GM12891 (cell line): ENCODE results near the gene CERS6.
A peak's percentile ranks its signal among the peaks of the same experiment; 100 is the strongest.

Source experiments
- DNase-seq: peaks from one replicate; pipeline ENCODE4 v3.0.0; 2011; ENCODE audit warnings: low spot score; ENCODE audit not compliant: insufficient read length
- FAIRE-seq: peaks from 2 replicates; lab custom pipeline; 2011; peaks lifted over from hg19 to GRCh38; lab: Jason Lieb, UNC
- PAX5 ChIP-seq: IDR thresholded peaks from 2 replicates; pipeline ENCODE4 v1.6.1; 2011; ENCODE audit warnings: low read length, moderate library complexity, mild to moderate bottlenecking; ENCODE audit not compliant: insufficient read depth, severe bottlenecking
- POLR2A ChIP-seq: IDR thresholded peaks from 2 replicates; pipeline ENCODE4 v1.6.1; 2011; ENCODE audit warnings: low read depth, low read length, control low read depth
- POLR2AphosphoS5 ChIP-seq: IDR thresholded peaks from 2 replicates; pipeline ENCODE4 v1.6.1; 2011; ENCODE audit warnings: low read depth, low read length, control low read depth
- POU2F2 ChIP-seq: IDR thresholded peaks from 2 replicates; pipeline ENCODE4 v1.6.1; 2011; ENCODE audit warnings: low read depth, mild to moderate bottlenecking, control low read depth, low read length, moderate library complexity
- SPI1 ChIP-seq: IDR thresholded peaks from 2 replicates; pipeline ENCODE4 v1.6.1; 2011; ENCODE audit warnings: low read depth, low read length, control low read depth
- TAF1 ChIP-seq: IDR thresholded peaks from 2 replicates; pipeline ENCODE4 v1.6.1; 2011; ENCODE audit warnings: low read depth, low read length, control low read depth

Gene CERS6

DNA sequence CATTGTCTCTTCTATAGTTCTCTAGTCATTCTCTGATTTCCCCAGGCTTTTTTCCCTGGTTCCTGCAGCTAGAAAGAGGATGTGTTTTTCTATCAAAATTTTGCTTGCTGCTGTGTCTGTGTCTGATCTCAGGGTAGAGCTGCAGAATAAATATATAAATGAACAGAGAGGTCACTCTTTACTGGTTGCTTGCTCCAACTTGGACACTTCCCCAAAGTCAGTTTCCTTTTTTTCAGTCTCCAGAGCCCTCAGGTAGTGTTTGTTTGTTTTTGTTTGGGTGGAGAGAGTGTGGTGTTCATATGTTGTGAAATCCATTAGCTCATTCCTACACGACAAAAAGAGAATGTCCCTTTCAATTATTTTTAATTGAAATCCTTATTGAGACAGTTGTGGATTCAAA, 85.8 kb downstream of the CERS6 start:
- no peak for FAIRE-seq
- no peak for TF ChIP-seq TAF1
- TF ChIP-seq POLR2A: no peak
- TF ChIP-seq POU2F2: no peak
- no peak for TF ChIP-seq POLR2AphosphoS5
- no peak for TF ChIP-seq SPI1
- no peak for TF ChIP-seq PAX5

DNA sequence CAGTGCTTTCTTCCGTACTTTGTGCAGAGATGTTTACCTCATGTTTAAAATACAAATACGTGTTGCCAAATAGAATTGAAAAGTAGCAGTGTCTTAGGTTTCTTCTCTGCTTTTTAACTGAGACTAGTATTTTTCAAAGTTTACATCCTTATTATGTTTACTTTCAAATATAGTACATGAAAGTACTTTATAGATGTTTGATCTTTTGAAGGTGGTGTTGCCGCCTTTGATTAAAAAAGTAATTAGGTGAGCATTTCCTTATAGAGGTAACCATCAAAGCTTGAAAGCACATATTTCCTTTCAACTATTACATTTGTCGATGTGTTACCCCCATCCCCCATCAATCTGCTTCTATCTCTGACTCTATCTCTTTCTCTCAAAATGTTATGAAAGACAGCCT, 87.0 kb downstream of the CERS6 start:
- no peak for DNase-seq
- no peak for FAIRE-seq
- TF ChIP-seq TAF1 (no peak), POU2F2 (no peak)

More for the DNA sequence above, 85.8 kb downstream of the CERS6 start:
- DNase-seq: no peak

DNA sequence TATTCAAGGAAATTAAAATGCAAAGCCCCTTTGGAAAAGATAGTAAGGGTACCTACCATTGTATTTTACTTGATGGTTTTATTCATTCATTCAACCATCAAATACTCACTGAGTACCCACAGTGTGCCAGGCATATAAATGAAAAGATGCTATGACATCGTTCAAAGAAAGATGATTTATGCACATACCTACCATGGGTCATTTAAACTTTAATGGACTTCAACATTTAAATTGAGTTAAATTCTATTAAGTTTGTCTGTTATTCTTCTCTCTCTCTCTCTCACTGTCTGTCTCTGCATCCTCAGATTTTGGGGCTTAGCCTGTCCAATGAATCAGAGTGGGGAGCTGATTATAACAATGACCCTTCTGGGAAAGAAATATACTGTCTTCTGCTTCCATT, 87.9 kb downstream of the CERS6 start:
- no peak for DNase-seq
- no peak for FAIRE-seq

DNA sequence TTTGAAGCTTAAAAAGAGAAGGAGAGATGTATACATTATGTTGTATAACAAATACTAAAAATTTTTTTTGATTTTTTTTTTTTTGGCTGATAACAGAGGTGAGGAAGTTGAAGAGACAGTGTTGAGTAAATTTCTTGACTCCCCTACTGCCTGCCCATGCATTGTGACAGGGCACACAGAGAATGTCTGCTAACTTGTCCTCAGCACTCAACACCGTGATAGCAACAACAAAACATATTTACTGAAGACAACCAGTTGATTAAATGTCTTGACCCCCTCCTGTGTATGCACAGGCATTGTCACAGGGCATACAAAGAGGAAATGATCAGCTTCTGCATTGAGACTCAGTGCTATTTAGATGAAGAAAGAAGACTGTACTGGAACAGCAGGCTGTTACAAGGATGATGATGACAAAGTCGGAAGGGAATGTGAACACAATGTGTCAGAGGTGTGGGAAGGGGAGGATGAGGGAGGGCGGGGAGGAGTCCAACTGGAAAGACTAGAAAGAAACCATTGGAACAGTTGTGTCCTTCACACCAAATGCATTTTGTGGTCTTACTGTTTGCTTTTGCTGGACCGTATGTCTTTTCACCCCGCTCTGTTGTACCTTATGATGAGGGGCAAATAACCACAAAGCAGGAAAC, 89.5 kb downstream of the CERS6 start:
- TF ChIP-seq POLR2A (no peak), SPI1 (no peak), POU2F2 (no peak), POLR2AphosphoS5 (no peak)
- FAIRE-seq: no peak
- no peak for DNase-seq

More for the DNA sequence above, 87.9 kb downstream of the CERS6 start:
- no peak for TF ChIP-seq POLR2AphosphoS5
- no peak for TF ChIP-seq TAF1
- no peak for TF ChIP-seq SPI1
- no peak for TF ChIP-seq POLR2A
- no peak for TF ChIP-seq POU2F2
- no peak for TF ChIP-seq PAX5

DNA sequence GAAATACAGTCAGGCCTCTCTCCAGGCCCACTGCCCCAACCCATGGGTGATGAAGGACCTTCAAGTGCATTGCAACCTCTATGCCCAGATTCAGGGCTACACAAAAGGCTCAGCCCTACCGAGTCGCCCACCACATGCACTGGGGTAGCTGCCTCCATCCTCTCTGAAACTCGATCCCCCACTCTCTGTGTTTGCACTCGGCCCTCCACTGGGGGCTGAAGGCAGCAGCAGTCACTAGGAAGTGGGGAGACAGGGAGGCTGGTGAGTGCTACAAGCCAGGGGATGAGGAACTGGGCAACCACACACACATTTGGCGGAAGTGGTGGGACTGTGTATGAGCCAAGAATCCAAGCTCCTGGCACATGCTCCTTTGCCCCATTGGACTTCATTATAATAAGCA, 94.6 kb downstream of the CERS6 start:
- no peak for FAIRE-seq
- no peak for TF ChIP-seq TAF1
- TF ChIP-seq PAX5: no peak
- no peak for TF ChIP-seq POU2F2
- TF ChIP-seq POLR2A: no peak
- no peak for TF ChIP-seq SPI1
- TF ChIP-seq POLR2AphosphoS5: no peak
- no peak for DNase-seq

DNA sequence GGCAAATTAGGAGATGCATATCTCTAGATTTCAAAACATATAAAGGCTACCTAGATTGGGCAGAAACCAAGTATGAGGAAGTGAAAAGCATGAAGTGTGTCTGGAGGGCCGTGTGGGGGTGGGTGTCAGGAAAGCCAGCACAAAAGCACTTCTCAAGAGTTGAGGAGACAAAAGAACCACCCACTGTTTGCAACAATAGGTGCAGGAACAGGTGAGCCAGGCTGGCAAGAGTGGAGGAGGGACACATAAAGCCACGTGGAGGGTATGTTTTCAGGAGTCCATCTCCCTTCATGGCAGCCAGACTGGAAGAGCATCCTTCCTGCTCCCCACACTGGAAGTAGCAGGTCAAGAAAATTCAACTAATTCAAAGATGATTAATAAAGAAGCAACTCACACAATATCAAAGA, 96.4 kb downstream of the CERS6 start:
- TF ChIP-seq PAX5 (no peak), POU2F2 (no peak), SPI1 (peak; percentile 96), POLR2AphosphoS5 (no peak)
- DNase-seq: peak; percentile 13

DNA sequence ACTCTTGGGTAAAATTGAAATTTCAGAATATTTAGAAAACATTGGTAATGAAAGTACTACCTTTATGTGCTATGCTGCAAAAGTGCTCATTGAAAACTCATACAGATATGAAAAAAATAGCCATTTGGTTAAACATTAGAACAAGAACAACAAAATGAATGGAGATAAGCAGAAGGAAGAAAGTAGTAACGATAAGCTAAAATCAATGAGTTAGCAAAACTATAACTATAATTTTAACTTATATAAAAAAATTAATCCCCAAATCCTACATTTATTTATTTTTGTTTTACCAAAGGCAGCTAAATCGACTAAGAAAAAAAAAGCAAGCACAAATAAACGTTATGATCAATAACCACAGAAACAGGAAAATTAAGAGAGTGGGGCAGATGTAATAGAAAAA, 99.2 kb downstream of the CERS6 start:
- DNase-seq: no peak
- FAIRE-seq: no peak

More for the DNA sequence above, 96.4 kb downstream of the CERS6 start:
- peak; percentile 81 for FAIRE-seq

DNA sequence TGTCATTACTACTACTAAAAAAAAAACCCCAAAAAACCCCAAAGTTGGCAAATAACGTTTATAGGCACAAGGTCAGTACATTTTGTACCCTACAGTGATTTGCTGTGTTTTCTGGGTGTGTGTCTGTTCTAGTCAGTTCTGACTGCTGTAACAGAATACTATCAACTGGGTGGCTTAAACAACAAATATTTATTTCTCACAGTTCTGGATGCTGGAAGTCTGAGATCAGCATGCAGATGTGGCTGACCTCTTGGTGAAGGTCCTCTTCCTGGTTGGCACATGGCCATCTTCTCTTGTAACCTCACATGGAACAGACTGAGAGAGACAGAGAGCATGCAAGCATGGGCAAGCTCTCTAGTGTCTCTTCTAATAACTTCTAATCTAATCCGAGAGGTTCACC, 103.1 kb downstream of the CERS6 start:
- DNase-seq: no peak
- FAIRE-seq: no peak
- no peak for TF ChIP-seq PAX5
- TF ChIP-seq POLR2A: no peak
- TF ChIP-seq POLR2AphosphoS5: no peak
- TF ChIP-seq TAF1: no peak
- TF ChIP-seq SPI1: no peak
- TF ChIP-seq POU2F2: no peak

More for the DNA sequence above, 99.2 kb downstream of the CERS6 start:
- TF ChIP-seq PAX5 (no peak), POLR2AphosphoS5 (no peak), POU2F2 (no peak), TAF1 (no peak)

DNA sequence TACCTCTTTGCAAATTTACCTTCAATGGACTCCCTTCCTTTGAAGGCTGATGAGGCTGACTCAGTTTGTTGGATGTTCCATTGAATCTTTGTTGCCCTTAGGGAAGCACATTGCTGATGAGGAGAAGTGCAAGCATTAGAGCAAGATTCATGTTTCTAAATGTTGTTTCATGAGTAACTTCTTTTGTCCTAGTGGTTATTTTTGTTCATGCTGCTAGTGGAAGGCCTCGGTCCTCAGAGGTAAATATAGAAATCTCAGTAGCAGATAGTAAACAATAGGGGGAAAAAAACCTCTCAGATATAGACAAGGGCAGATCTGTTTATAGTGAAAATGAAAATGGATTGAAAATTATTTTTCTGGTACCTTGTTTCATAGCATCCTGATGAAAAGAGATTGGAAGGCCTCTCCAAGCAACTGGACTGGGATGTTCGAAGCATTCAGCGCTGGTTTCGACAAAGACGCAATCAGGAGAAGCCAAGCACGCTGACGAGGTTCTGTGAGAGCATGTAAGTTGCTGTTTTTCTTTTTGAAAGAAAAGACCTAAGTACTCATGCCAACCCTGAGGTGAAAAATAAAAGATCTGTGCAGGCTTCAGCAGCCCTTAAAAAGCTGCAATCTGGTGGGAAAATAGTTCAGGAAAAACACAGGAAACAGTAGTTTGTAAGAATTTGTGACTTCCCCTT, 104.9 kb downstream of the CERS6 start:
- TF ChIP-seq POU2F2 (no peak), TAF1 (no peak), POLR2AphosphoS5 (no peak), SPI1 (no peak), PAX5 (no peak), POLR2A (no peak)
- FAIRE-seq (no peak), DNase-seq (no peak)

DNA sequence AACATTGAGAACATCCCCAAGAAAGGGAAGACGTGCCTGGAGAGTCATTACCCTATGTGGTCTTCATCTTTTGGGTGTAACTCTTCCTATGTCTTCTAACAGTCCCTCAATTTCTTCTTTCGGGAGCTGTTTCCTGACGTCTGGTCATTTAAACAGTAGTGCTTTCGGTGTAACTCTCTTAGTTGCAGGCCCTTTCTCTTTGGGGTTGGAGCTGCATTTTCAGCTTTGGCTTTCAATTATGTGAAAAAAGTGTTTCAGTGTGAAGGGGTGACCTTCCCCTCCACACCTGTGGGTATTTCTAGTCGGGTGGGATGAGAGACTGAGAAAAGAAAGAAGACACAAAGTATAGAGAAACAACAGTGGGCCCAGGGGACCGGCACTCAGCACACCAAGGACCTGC, 105.9 kb downstream of the CERS6 start:
- TF ChIP-seq POLR2AphosphoS5 (no peak), TAF1 (no peak), POU2F2 (no peak), SPI1 (no peak)
- FAIRE-seq (no peak), DNase-seq (no peak)

DNA sequence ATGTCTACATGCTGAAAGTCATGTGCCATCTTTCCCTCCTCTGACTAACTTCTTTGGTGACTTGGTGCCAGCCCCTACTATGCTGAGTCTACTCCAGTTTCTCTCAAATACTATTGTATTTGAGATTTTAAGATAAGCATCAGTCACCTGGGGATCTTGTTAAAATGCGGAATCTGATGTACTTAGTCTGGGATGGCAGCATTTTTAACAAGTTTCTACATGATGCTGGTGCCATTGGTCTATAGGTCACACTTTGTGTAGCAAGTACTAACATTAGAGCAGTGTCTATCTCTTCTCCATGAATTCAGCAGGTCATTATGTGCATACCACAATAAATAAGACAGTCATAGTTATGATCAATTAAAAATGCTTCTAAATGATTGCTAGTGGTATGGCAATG, 106.9 kb downstream of the CERS6 start:
- TF ChIP-seq POLR2A: no peak
- no peak for TF ChIP-seq PAX5
- no peak for TF ChIP-seq TAF1
- no peak for TF ChIP-seq SPI1
- no peak for TF ChIP-seq POU2F2
- no peak for DNase-seq
- FAIRE-seq: peak; percentile 20

DNA sequence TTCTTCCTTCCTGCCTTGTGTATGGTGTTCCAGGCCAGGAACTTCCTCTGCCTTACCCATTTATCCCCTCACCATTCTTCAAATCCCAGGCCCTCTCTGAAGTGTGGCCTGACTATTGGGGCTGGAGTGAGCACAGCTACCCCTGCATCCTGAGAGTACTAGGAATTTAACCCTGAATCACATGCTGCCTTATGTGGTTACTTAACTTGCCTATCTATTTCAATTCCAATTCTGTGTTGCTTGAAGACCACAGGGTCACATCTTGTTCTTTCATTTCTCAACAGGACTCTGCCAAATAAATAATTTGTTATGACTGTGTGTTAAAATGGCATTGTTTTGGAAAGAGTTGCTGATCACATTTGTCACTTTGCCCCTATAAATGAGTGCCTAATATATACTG, 108.6 kb downstream of the CERS6 start:
- DNase-seq: no peak
- no peak for FAIRE-seq

More for the DNA sequence above, 108.6 kb downstream of the CERS6 start:
- TF ChIP-seq PAX5 (no peak), POU2F2 (no peak), POLR2AphosphoS5 (no peak), TAF1 (no peak), SPI1 (no peak), POLR2A (no peak)
